K562 (cell line): ENCODE measurements around the gene CRIM1. TPM values are rescaled to one million over a fixed set of nuclear protein-coding genes. Genes with fewer than 3 reads are reported as not detected.

Experiments used
- ATAC-seq: fragments of 200-7000 bp; cut with Tn5 transposase; 3 replicates; pipeline ENCODE4 v1.9.1; 2020; ENCODE audit warnings: moderate library complexity
- BruUV-seq: library from RNA; stranded (reverse); fragments of 400-500 nt; replicated peaks from 2 replicates; lab custom pipeline; 2021; lab: Mats Ljungman, UMichigan
- CTCF ChIA-PET: fragments of 300-600 bp; formaldehyde crosslinking; extraction: SDS; loops from one replicate; lab custom pipeline; 2021; ENCODE audit warnings: low intra/inter-chr PET ratio; lab: Yijun Ruan, JAX
- POLR2A ChIA-PET: fragments of 300-600, 350-650 bp; sonication (Branson Sonifier 250); formaldehyde crosslinking; extraction: SDS; loops from one replicate; lab custom pipeline; 2021; ENCODE audit warnings: antibody characterized with exemption, inconsistent platforms; lab: Yijun Ruan, JAX
- DNase-seq, 4 experiments: peaks; one replicate each; pipeline versions ENCODE4 v3.0.0 to v3.0.0-alpha.2; 2011 to 2018; ENCODE audit warnings: low spot score in 3 of 4, mixed read lengths in 3 of 4; ENCODE audit errors: extremely low read depth in 1 of 4
- FAIRE-seq: peaks from 2 replicates; lab custom pipeline; 2011; peaks lifted over from hg19 to GRCh38; lab: Jason Lieb, UNC
- H2AFZ ChIP-seq: 2 replicates; pipeline ENCODE4 v1.6.0; 2011; ENCODE audit warnings: low read depth, low read length, control low read depth, inconsistent platforms
- H3K27ac ChIP-seq: fragments of 200-600 bp; 3 replicates; pipeline ENCODE4 v1.8.0; 2011; ENCODE audit warnings: low read depth, mild to moderate bottlenecking, control low read depth, inconsistent platforms, low read length, moderate library complexity, mixed read lengths; ENCODE audit errors: extremely low read depth
- H3K27me3 ChIP-seq, 2 experiments: fragments of 300-600 bp in 1 of 2; 2 replicates in 1 of 2; 3 replicates in 1 of 2; pipeline versions ENCODE4 v1.6.0 to v1.8.0; 2011; ENCODE audit warnings: inconsistent platforms in 2 of 2, low read length in 2 of 2, mild to moderate bottlenecking in 1 of 2, mixed read lengths in 1 of 2, moderate library complexity in 1 of 2; ENCODE audit not compliant: control insufficient read depth in 2 of 2, insufficient read depth in 2 of 2
- H3K36me3 ChIP-seq: fragments of 300-600 bp; 3 replicates; pipeline ENCODE4 v1.8.0; 2011; ENCODE audit warnings: mild to moderate bottlenecking, low read length, inconsistent platforms; ENCODE audit not compliant: control insufficient read depth, insufficient read depth
- H3K4me1 ChIP-seq, 2 experiments: fragments of 200-600 bp in 1 of 2; replicated peaks in 1 of 2; 2 replicates in 1 of 2; 3 replicates in 1 of 2; pipeline versions ENCODE4 v1.5.1 to v1.8.0; 2011; ENCODE audit warnings: inconsistent platforms in 2 of 2, low read length in 2 of 2, mild to moderate bottlenecking in 1 of 2, mixed read lengths in 1 of 2, moderate library complexity in 1 of 2; ENCODE audit not compliant: control insufficient read depth in 2 of 2, insufficient read depth in 2 of 2
- H3K4me2 ChIP-seq: 2 replicates; pipeline ENCODE4 v1.6.1; 2011; ENCODE audit warnings: low read length, control low read depth, inconsistent platforms, mixed read lengths; ENCODE audit not compliant: insufficient read depth
- H3K4me3 ChIP-seq: fragments of 200-600 bp; sonication (generic), shearing (Covaris generic); 2 replicates; pipeline ENCODE4 v1.5.1; 2016; ENCODE audit warnings: control low read depth, inconsistent platforms
- H3K79me2 ChIP-seq: fragments of 200-600 bp; 3 replicates; pipeline ENCODE4 v1.8.0; 2011; ENCODE audit warnings: low read length, inconsistent platforms; ENCODE audit not compliant: control insufficient read depth, insufficient read depth
- H3K9ac ChIP-seq, 2 experiments: 2 replicates each; pipeline versions ENCODE4 v1.6.0 to v1.6.1; 2011; ENCODE audit warnings: low read depth in 2 of 2, low read length in 2 of 2, control low read depth in 1 of 2, inconsistent platforms in 1 of 2, mild to moderate bottlenecking in 1 of 2, mixed read lengths in 1 of 2; ENCODE audit not compliant: insufficient read depth in 1 of 2
- H3K9me1 ChIP-seq: one replicate; pipeline ENCODE4 v1.6.0; 2011; ENCODE audit warnings: inconsistent platforms, mild to moderate bottlenecking, low read length, moderate library complexity; ENCODE audit not compliant: control insufficient read depth, insufficient read depth
- H3K9me3 ChIP-seq: replicated peaks from 2 replicates; pipeline ENCODE4 v1.5.1; 2011; ENCODE audit warnings: low read depth, low read length, inconsistent platforms; ENCODE audit not compliant: control insufficient read depth, insufficient read depth
- H4K20me1 ChIP-seq: replicated peaks from 2 replicates; pipeline ENCODE4 v1.6.1; 2011; ENCODE audit warnings: low read length, inconsistent platforms, mixed read lengths; ENCODE audit not compliant: control insufficient read depth, insufficient read depth
- CREM ChIP-seq: IDR thresholded peaks from 2 replicates; pipeline ENCODE4 v1.6.1; 2014; ENCODE audit warnings: antibody characterized with exemption, low read depth
- E2F3 ChIP-seq: fragments of 250-450 bp; sonication (Bioruptor Pico); IDR thresholded peaks from 2 replicates; pipeline ENCODE4 v1.4.0; 2020; ENCODE audit warnings: mild to moderate bottlenecking
- GABPB2 ChIP-seq: fragments of 250-450 bp; sonication (Bioruptor Pico); conservative IDR thresholded peaks from 2 replicates; pipeline ENCODE4 v1.5.1; 2021; ENCODE audit warnings: mild to moderate bottlenecking
- HNRNPLL ChIP-seq: fragments of 200-400 bp; formaldehyde crosslinking; IDR thresholded peaks from 2 replicates; pipeline ENCODE4 v1.6.1; 2017; ENCODE audit warnings: low read length, low read depth, mild to moderate bottlenecking; ENCODE audit not compliant: poor library complexity, severe bottlenecking
- KLF1 ChIP-seq: fragments of 450-650 bp; IDR thresholded peaks from 2 replicates; pipeline ENCODE4 v1.6.1; 2016; ENCODE audit warnings: missing genetic modification characterization, missing compliant biosample characterization
- LEF1 ChIP-seq: fragments of 450-650 bp; IDR thresholded peaks from 2 replicates; pipeline ENCODE4 v1.6.1; 2016; ENCODE audit warnings: mild to moderate bottlenecking
- PHF20 ChIP-seq: fragments of 450-650 bp; IDR thresholded peaks from 2 replicates; pipeline ENCODE4 v1.6.1; 2018; ENCODE audit not compliant: partially characterized antibody
- RUNX1 ChIP-seq: sonication (generic); IDR thresholded peaks from 2 replicates; pipeline ENCODE4 v1.6.1; 2016; ENCODE audit warnings: antibody characterized with exemption, low read depth
- TEAD4 ChIP-seq, 2 experiments: sonication (generic) in 1 of 2; formaldehyde crosslinking in 1 of 2; IDR thresholded peaks; 2 replicates each; pipeline versions ENCODE4 v1.6.1 to v1.8.0; 2012 to 2022; ENCODE audit warnings: borderline replicate concordance in 1 of 2, inconsistent platforms in 1 of 2, low read length in 1 of 2, mild to moderate bottlenecking in 1 of 2, missing genetic modification reagents in 1 of 2
- ZBED1 ChIP-seq: IDR thresholded peaks from 2 replicates; pipeline ENCODE4 v1.6.1; 2014
- WGBS: fragments of 100-300 bp; shearing (Covaris generic); methylation state at CpG from one replicate; pipeline ENCODE4 v1.1.6; 2016; ENCODE audit warnings: low coverage, mixed read lengths; ENCODE audit not compliant: insufficient coverage; ENCODE audit errors: missing lambda C conversion rate; 5-methylcytosine and 5-hydroxymethylcytosine counted together
- in situ Hi-C: fragments of 300-500 bp; cut with MboI; formaldehyde crosslinking; loops from 4 replicates; pipeline ENCODE4 v1.15.0; 2018; ENCODE audit warnings: inconsistent platforms, mixed read lengths
- intact Hi-C: fragments of 100-400 bp; cut with micrococcal nuclease; formaldehyde crosslinking; loops from 2 replicates; pipeline ENCODE4 v1.14.2; 2022
- polyA plus RNA-seq, 8 experiments: library from polyadenylated mRNA; depleted of rRNA in 4 of 8; stranded (reverse) in 5 of 8; unstranded in 3 of 8; fragments of >200 nt; fragmentation: Nextera tagmentation in 2 of 8; fragmentation: Illumina TruSeq in 1 of 8; extraction: Ambion mirVana in 2 of 8; extraction: Trizol in 1 of 8; gene quantifications; 2 replicates each; pipeline versions ENCODE4 v1.2.1 to v1.2.3, GENCODE V29; 2011 to 2014; ENCODE audit warnings: inconsistent platforms in 1 of 8, missing spikeins in 1 of 8
- total RNA-seq, 7 experiments: library from RNA; depleted of rRNA in 6 of 7; stranded (reverse); fragments of >200 nt in 6 of 7; fragmentation: Illumina TruSeq in 2 of 7; extraction: Trizol in 2 of 7; gene quantifications; 2 replicates each; pipeline versions ENCODE4 v1.2.1 to v1.2.3, GENCODE V29; 2011 to 2021; ENCODE audit warnings: low replicate concordance in 1 of 7
- TF ChIP-seq, protein P1 (sequence below): fragments of 250-450 bp; sonication (Bioruptor Pico); IDR thresholded peaks from 2 replicates; pipeline ENCODE4 v1.5.0; 2020; ENCODE audit warnings: mild to moderate bottlenecking, borderline replicate concordance

The CRIM1 gene
- total and polyA plus RNA-seq, 9 of the 15 experiments (the other 6 are each of a cell fraction or from before 2014, with no cell fraction given), result 0.01 to 0.36 (median 0.06) TPM; not detected in 1

DNA sequence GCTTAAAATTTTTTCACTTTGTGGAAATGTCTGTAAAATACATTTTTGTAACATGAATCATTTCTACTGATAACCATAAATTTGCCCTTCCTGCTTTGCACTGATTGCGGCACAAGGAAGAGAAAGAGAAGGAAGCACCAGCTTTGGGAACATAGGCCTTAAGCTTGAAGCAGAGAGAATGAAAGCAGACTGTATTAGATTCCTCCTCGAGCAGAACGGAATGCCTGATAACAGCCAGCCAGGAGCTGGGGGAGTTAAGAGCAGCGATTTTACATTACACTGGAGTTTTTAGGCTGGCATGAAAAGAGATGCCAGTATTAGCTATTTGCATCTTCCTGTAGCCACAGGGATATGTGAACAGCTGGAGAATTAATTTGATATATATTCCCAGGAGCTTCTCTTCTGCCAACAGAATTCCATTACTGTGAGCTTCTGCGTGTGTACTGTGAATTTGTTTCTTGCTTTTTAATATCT lies 33.5 kb downstream of the CRIM1 start:
- Histone ChIP-seq H3K4me1 (no peaks in the 10 kb centered on the region), H3K36me3 (no peaks in the 10 kb centered on the region), H2AFZ (no peak overlapping the region), H3K4me3 (no peak overlapping the region), H3K27me3 (no peaks in the 10 kb centered on the region), H3K79me2 (no peaks in the 10 kb centered on the region), H3K4me2 (no peak overlapping the region), H3K9me3 (no peaks in the 10 kb centered on the region), H3K9ac (no peak overlapping the region), H3K9me1 (no peaks in the 10 kb centered on the region), H4K20me1 (no peaks in the 10 kb centered on the region), H3K27ac (no peak overlapping the region)
- TF ChIP-seq PHF20 (no peak), E2F3 (no peak), GABPB2 (CRISPR knock-in tag) (no peak), RUNX1 (no peak), HNRNPLL (no peak), CREM (no peak), KLF1 (no peak), LEF1 (no peak), ZBED1 (no peak), TEAD4 (IDR thresholded peaks at IDR 0.05; ENCODE audit: low read length) (no peak), TEAD4 (CRISPR knock-in tag; IDR thresholded peaks at IDR 0.05; ENCODE audit: borderline replicate concordance) (no peak)
- TF ChIP-seq, protein P1, sequence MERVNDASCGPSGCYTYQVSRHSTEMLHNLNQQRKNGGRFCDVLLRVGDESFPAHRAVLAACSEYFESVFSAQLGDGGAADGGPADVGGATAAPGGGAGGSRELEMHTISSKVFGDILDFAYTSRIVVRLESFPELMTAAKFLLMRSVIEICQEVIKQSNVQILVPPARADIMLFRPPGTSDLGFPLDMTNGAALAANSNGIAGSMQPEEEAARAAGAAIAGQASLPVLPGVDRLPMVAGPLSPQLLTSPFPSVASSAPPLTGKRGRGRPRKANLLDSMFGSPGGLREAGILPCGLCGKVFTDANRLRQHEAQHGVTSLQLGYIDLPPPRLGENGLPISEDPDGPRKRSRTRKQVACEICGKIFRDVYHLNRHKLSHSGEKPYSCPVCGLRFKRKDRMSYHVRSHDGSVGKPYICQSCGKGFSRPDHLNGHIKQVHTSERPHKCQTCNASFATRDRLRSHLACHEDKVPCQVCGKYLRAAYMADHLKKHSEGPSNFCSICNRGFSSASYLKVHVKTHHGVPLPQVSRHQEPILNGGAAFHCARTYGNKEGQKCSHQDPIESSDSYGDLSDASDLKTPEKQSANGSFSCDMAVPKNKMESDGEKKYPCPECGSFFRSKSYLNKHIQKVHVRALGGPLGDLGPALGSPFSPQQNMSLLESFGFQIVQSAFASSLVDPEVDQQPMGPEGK (CRISPR knock-in tag), result no peak
- ChIA-PET POLR2A (interaction anchor here (0.9 kb wide), 1 partner anchor 11 kb away, joined by 3 read pairs; no protein-coding TSS in a partner anchor), CTCF (no interaction called here)
- 2% methylated on average over 5 of the region's 5 CpGs for WGBS
- BruUV-seq, result no TSS peak
- in situ Hi-C loops, result no loop called here
- intact Hi-C loops, result no loop called here
- no peak for ATAC-seq
- no peak for FAIRE-seq
- no peak for DNase-seq
